ENCODE data around the gene VAV2.

VAV2 gene

GRCh38 chr9:133782157-133783130 lies 209.7 kb downstream of the VAV2 start:
- H3K4me3 ChIP-seq (ENCODE audit: low read depth, low read length), result no peak overlapping the region
- TF ChIP-seq CTCF (IDR thresholded peaks at IDR 0.05; ENCODE audit: insufficient read depth, low read depth, low read length, missing control alignments), result peak; percentile 81
- peak; percentile 82 for DNase-seq (ENCODE audit: low read depth)

DNA sequence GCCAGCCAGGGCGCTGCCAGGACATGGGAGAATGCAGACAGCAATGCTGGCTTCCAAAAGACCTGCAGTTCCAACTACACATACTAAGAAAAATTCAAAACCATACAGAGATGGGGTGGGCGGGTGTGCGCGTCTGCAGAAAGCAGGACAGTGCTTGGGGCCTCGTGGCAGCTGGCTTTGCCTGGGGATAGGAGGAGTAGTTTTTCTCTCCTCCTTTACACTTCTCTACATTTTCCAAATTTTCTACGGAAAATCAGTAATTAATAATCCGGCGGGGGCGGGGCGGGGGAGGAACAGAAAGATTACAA lies 210.3 kb downstream of the VAV2 start:
- H3K4me3 ChIP-seq (ENCODE audit: low read depth, low read length), result no peak overlapping the region
- DNase-seq (ENCODE audit: low read depth), result no peak
- TF ChIP-seq CTCF (IDR thresholded peaks at IDR 0.05; ENCODE audit: insufficient read depth, low read depth, low read length, missing control alignments), result no peak

GRCh38 chr9:133780962-133781827 lies 210.9 kb downstream of the VAV2 start:
- DNase-seq (ENCODE audit: low read depth), result no peak
- no peak for TF ChIP-seq CTCF (IDR thresholded peaks at IDR 0.05; ENCODE audit: insufficient read depth, low read depth, low read length, missing control alignments)
- H3K4me3 ChIP-seq (ENCODE audit: low read depth, low read length), result no peak overlapping the region

- DNase-seq (ENCODE audit: low read depth), result no peak
- no peak overlapping the region for H3K4me3 ChIP-seq (ENCODE audit: low read depth, low read length)
- TF ChIP-seq CTCF (IDR thresholded peaks at IDR 0.05; ENCODE audit: insufficient read depth, low read depth, low read length, missing control alignments), result no peak
Observed at GRCh38 chr9:133780404-133780945, 211.6 kb downstream of the VAV2 start.

DNA sequence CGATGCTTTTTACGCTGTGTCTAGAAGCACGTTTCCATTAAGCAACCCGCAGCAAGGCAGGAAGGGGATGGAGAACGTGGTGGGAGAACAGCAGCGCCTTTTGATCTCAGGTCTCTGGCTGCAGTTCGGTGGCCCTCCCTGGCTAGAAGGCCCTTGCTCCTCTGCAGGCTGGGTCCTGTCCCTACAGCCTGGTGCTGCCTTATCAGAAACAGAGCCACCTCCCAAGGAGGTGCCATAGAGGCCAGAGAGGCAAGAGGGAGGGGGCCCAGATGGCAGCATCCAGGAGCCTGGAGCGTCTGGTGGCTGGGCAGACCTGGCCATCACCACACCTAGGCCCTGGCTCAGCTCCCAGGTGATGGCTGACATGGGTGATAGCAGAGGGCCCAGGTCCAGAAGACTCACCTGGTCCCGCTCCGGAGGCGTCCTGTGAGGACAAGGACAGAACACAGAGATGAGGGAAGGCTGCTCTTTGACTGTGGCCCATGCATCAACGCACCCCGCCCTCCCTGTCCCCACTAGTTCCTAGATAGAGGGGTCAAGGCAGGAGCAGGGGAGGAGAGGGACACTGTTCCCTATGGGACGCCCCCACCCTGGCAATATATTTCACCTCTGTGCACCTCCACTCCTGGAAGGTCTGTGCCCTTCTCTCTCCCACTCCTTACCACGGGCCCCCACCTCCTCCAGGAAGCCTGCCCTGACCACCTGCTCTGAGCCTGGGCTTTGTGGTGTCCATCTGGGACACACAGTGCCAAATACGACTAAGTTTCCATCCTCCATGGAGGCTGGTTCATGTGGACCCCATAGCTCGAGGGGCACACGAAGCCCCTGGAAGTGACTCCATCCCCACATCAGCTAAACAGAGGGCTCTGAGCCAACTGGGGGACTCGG lies 212.4 kb downstream of the VAV2 start:
- H3K4me3 ChIP-seq (ENCODE audit: low read depth, low read length), result no peak overlapping the region
- no peak for TF ChIP-seq CTCF (IDR thresholded peaks at IDR 0.05; ENCODE audit: insufficient read depth, low read depth, low read length, missing control alignments)

GRCh38 chr9:133779081-133779480 lies 213.0 kb downstream of the VAV2 start:
- TF ChIP-seq CTCF (IDR thresholded peaks at IDR 0.05; ENCODE audit: insufficient read depth, low read depth, low read length, missing control alignments), result no peak
- DNase-seq (ENCODE audit: low read depth), result no peak

More for the DNA sequence above, 212.4 kb downstream of the VAV2 start:
- DNase-seq (ENCODE audit: low read depth), result no peak

More at GRCh38 chr9:133779081-133779480, 213.0 kb downstream of the VAV2 start:
- H3K4me3 ChIP-seq (ENCODE audit: low read depth, low read length), result no peak overlapping the region
